Activated T-cell treated with anti-CD3 and anti-CD28 coated beads, Interleukin-2, amount 50 U/mL, for 4 hours (primary cell): ENCODE results near the gene USP31. TPM values are rescaled to one million over a fixed set of nuclear protein-coding genes. Genes with fewer than 3 reads are reported as not detected.

Source experiments
- ATAC-seq, 2 donors: fragments of 200-7000 bp; cut with Tn5 transposase; one replicate each; pipeline ENCODE4 v1.10.0; 2021
- DNase-seq: peaks from one replicate; pipeline ENCODE4 v3.0.0-alpha.2; 2020
- H3K27me3 Mint-ChIP-seq: one replicate; pipeline ENCODE4 v1.8.0; 2021; ENCODE audit warnings: low read depth, mixed read lengths
- H3K36me3 Mint-ChIP-seq: one replicate; pipeline ENCODE4 v1.8.0; 2022; ENCODE audit warnings: mixed read lengths; ENCODE audit not compliant: insufficient read depth
- H3K4me1 Mint-ChIP-seq: one replicate; pipeline ENCODE4 v1.8.0; 2021; ENCODE audit warnings: low read depth, mixed read lengths
- H3K4me3 Mint-ChIP-seq: one replicate; pipeline ENCODE4 v1.8.0; 2021; ENCODE audit warnings: mild to moderate bottlenecking, moderate library complexity, mixed read lengths
- H3K9me3 Mint-ChIP-seq: one replicate; pipeline ENCODE4 v1.8.0; 2021; ENCODE audit warnings: mixed read lengths
- total RNA-seq, 3 donors: library from RNA; stranded (reverse); gene quantifications; one replicate each; pipeline ENCODE4 v1.2.1, GENCODE V29; 2021

The USP31 gene
- total RNA-seq, result 10 to 100 TPM; 11.3 to 11.9 (median 11.4) TPM

GRCh38 chr16:23149267-23149992 is at the start of gene USP31:
USP31 (minus strand) TSS chr16:23149452; CDS start chr16:23149270, 182 bp downstream.
- H3K4me3 Mint-ChIP-seq, result peak within 1 kb of the TSS; percentile 93
- DNase-seq (peak; percentile 86), ATAC-seq (peak; percentile 97 to 98)
- H3K36me3 Mint-ChIP-seq, result peaks cover 4% of the 10 kb centered on the region
- peaks cover 13% of the 10 kb centered on the region for H3K27me3 Mint-ChIP-seq
- peaks cover 10% of the 10 kb centered on the region for H3K4me1 Mint-ChIP-seq
- H3K9me3 Mint-ChIP-seq, result no peaks in the 10 kb centered on the region

- Mint-ChIP-seq H3K4me1 (no peaks in the 10 kb centered on the region), H3K9me3 (no peaks in the 10 kb centered on the region), H3K27me3 (peaks cover 27% of the 10 kb centered on the region), H3K4me3 (no peak overlapping the region), H3K36me3 (no peaks in the 10 kb centered on the region)
- no peak for DNase-seq
- ATAC-seq, result no peak
Measured at GRCh38 chr16:23196539-23196938, 47.3 kb upstream of the USP31 start.

- Mint-ChIP-seq H3K4me3 (no peak overlapping the region), H3K9me3 (no peaks in the 10 kb centered on the region), H3K4me1 (no peaks in the 10 kb centered on the region), H3K27me3 (peaks cover 25% of the 10 kb centered on the region), H3K36me3 (no peaks in the 10 kb centered on the region)
- ATAC-seq (no peak), DNase-seq (no peak)
Measured at GRCh38 chr16:23195366-23195978, 46.2 kb upstream of the USP31 start.

- no peak overlapping the region for H3K4me3 Mint-ChIP-seq
- peaks cover 23% of the 10 kb centered on the region for H3K27me3 Mint-ChIP-seq
- no peaks in the 10 kb centered on the region for H3K36me3 Mint-ChIP-seq
- no peaks in the 10 kb centered on the region for H3K4me1 Mint-ChIP-seq
- H3K9me3 Mint-ChIP-seq, result no peaks in the 10 kb centered on the region
- DNase-seq, result no peak
- no peak for ATAC-seq
Measured at GRCh38 chr16:23194497-23195221, 45.4 kb upstream of the USP31 start.

GRCh38 chr16:23188911-23189310 is 39.7 kb upstream of the USP31 start:
- H3K9me3 Mint-ChIP-seq, result no peaks in the 10 kb centered on the region
- no peaks in the 10 kb centered on the region for H3K36me3 Mint-ChIP-seq
- H3K4me3 Mint-ChIP-seq, result no peak overlapping the region
- DNase-seq, result no peak
- peaks cover 36% of the 10 kb centered on the region for H3K27me3 Mint-ChIP-seq
- no peaks in the 10 kb centered on the region for H3K4me1 Mint-ChIP-seq
- ATAC-seq, result no peak

- Mint-ChIP-seq H3K27me3 (peaks cover 44% of the 10 kb centered on the region), H3K9me3 (no peaks in the 10 kb centered on the region), H3K4me1 (no peaks in the 10 kb centered on the region), H3K36me3 (no peaks in the 10 kb centered on the region), H3K4me3 (no peak overlapping the region)
- DNase-seq, result no peak
- ATAC-seq, result no peak
Measured at GRCh38 chr16:23187341-23187740, 38.1 kb upstream of the USP31 start.

- no peak for DNase-seq
- H3K36me3 Mint-ChIP-seq, result no peaks in the 10 kb centered on the region
- peaks cover 55% of the 10 kb centered on the region for H3K27me3 Mint-ChIP-seq
- no peak overlapping the region for H3K4me3 Mint-ChIP-seq
- H3K4me1 Mint-ChIP-seq, result peaks cover 7% of the 10 kb centered on the region
- no peaks in the 10 kb centered on the region for H3K9me3 Mint-ChIP-seq
- no peak for ATAC-seq
Measured at GRCh38 chr16:23186171-23186570, 36.9 kb upstream of the USP31 start.

GRCh38 chr16:23185656-23186055 is 36.4 kb upstream of the USP31 start:
- H3K36me3 Mint-ChIP-seq, result no peaks in the 10 kb centered on the region
- DNase-seq (no peak), ATAC-seq (no peak)
- peaks cover 59% of the 10 kb centered on the region for H3K27me3 Mint-ChIP-seq
- H3K4me3 Mint-ChIP-seq, result no peak overlapping the region
- peaks cover 7% of the 10 kb centered on the region for H3K4me1 Mint-ChIP-seq
- H3K9me3 Mint-ChIP-seq, result no peaks in the 10 kb centered on the region

GRCh38 chr16:23183543-23183862 is 34.3 kb upstream of the USP31 start:
- ATAC-seq, result no peak
- Mint-ChIP-seq H3K4me3 (no peak overlapping the region), H3K9me3 (no peaks in the 10 kb centered on the region), H3K36me3 (no peaks in the 10 kb centered on the region), H3K4me1 (peaks cover 7% of the 10 kb centered on the region), H3K27me3 (peaks cover 66% of the 10 kb centered on the region)
- no peak for DNase-seq

GRCh38 chr16:23182679-23183542 is 33.7 kb upstream of the USP31 start, which contains the start of gene SCNN1G:
SCNN1G (plus strand) TSS chr16:23182745; CDS start chr16:23186272, 3,527 bp downstream.
- Mint-ChIP-seq H3K27me3 (peaks cover 71% of the 10 kb centered on the region), H3K36me3 (no peaks in the 10 kb centered on the region), H3K4me1 (peaks cover 7% of the 10 kb centered on the region), H3K9me3 (no peaks in the 10 kb centered on the region), H3K4me3 (peak within 1 kb of the TSS; percentile 58)
- ATAC-seq (peak; percentile 10 to 20), DNase-seq (peak; percentile 5)

GRCh38 chr16:23182206-23182678 is 33.0 kb upstream of the USP31 start:
- H3K9me3 Mint-ChIP-seq, result no peaks in the 10 kb centered on the region
- peaks cover 7% of the 10 kb centered on the region for H3K4me1 Mint-ChIP-seq
- DNase-seq, result peak; percentile 58
- peaks cover 76% of the 10 kb centered on the region for H3K27me3 Mint-ChIP-seq
- ATAC-seq, result peak; percentile 96 to 97
- H3K36me3 Mint-ChIP-seq, result no peaks in the 10 kb centered on the region
- H3K4me3 Mint-ChIP-seq, result peak overlapping the region; percentile 58

- Mint-ChIP-seq H3K9me3 (no peaks in the 10 kb centered on the region), H3K36me3 (no peaks in the 10 kb centered on the region), H3K4me1 (peaks cover 7% of the 10 kb centered on the region), H3K4me3 (peak overlapping the region; percentile 51), H3K27me3 (peaks cover 75% of the 10 kb centered on the region)
- DNase-seq (no peak), ATAC-seq (no peak)
Measured at GRCh38 chr16:23181506-23181905, 32.3 kb upstream of the USP31 start.

GRCh38 chr16:23175651-23176050 is 26.4 kb upstream of the USP31 start:
- H3K4me3 Mint-ChIP-seq, result no peak overlapping the region
- peaks cover 69% of the 10 kb centered on the region for H3K27me3 Mint-ChIP-seq
- DNase-seq (no peak), ATAC-seq (no peak)
- H3K36me3 Mint-ChIP-seq, result no peaks in the 10 kb centered on the region
- no peaks in the 10 kb centered on the region for H3K9me3 Mint-ChIP-seq
- H3K4me1 Mint-ChIP-seq, result no peaks in the 10 kb centered on the region

- Mint-ChIP-seq H3K9me3 (no peaks in the 10 kb centered on the region), H3K4me3 (no peak overlapping the region), H3K4me1 (no peaks in the 10 kb centered on the region), H3K36me3 (no peaks in the 10 kb centered on the region), H3K27me3 (peaks cover 68% of the 10 kb centered on the region)
- DNase-seq, result no peak
- no peak for ATAC-seq
Measured at GRCh38 chr16:23174622-23175021, 25.4 kb upstream of the USP31 start.
